ENCODE results near the gene DDO. TPM values are rescaled to one million over a fixed set of nuclear protein-coding genes. Genes with fewer than 3 reads are reported as not detected.

The DDO gene, protein sequence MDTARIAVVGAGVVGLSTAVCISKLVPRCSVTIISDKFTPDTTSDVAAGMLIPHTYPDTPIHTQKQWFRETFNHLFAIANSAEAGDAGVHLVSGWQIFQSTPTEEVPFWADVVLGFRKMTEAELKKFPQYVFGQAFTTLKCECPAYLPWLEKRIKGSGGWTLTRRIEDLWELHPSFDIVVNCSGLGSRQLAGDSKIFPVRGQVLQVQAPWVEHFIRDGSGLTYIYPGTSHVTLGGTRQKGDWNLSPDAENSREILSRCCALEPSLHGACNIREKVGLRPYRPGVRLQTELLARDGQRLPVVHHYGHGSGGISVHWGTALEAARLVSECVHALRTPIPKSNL
- polyA plus RNA-seq = not detected in 2 replicates
- not detected in 2 replicates for polyA minus RNA-seq

DNA sequence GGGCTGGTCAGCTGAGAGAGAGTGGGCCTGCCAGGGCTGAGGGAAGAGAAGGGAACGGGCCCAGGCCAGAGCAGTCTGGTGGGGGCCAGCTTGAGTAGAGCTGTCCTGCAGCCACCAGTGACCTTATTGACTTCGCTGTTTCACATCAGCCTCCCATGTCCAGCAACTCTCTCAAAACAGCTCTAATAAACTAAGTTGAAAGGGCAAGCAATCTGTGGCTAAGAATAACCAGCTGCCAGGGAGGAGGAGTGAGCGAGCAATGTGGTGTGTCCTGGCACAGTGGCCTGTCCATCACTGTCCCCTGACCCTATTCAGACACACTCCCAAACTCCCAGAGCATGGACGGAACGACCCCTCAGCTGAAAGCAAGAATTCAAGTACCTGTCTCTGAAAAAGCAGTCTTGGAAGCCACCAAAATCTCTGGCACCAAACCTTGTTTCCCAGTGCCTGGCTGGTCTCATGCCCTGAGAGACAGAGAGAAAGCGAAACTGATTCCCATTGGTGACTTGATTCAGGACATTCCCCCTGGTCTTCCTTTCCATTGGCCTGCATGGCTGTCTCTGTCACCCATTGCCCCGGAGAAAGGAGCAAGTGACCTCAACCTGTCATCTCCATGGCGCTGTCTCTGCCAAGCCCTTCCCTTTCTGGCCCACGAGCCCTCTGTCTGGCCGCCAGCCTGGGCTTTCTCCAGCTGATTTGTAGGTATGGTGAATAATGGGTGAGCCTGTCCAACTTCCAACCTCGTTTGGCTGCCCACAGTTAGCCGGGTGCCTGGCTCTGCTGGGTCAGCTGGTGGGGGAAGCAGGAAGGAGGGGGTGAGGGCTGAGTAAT lies at the start of gene DDO:
TSS of gene DDO (minus strand) at position 490 of the 831 bp plus-strand sequence. CDS start 2,113 bp downstream, outside the sequence.
- Histone ChIP-seq H3K4me2 (ENCODE audit: low read length) (no peak within 1 kb of the TSS), H3K27me3 (ENCODE audit: insufficient read depth, low read depth, low read length) (no peaks in the 10 kb centered on the region), H2AFZ (ENCODE audit: low read depth, low read length) (no peak within 1 kb of the TSS), H3K27ac (ENCODE audit: low read length) (no peak within 1 kb of the TSS), H3K9me2 (ENCODE audit: insufficient read depth, low read length) (no peaks in the 10 kb centered on the region), H3K36me3 (ENCODE audit: insufficient read depth, low read length) (no peaks in the 10 kb centered on the region), H3K9ac (ENCODE audit: low read length) (no peak within 1 kb of the TSS), H4K20me1 (ENCODE audit: insufficient read depth) (no peaks in the 10 kb centered on the region), H3K4me3 (ENCODE audit: low read length) (no peak within 1 kb of the TSS), H3K9me3 (ENCODE audit: low read length) (no peaks in the 10 kb centered on the region), H3K79me2 (replicated peaks; ENCODE audit: insufficient read depth, low read length) (no peaks in the 10 kb centered on the region), H3F3A (ENCODE audit: insufficient read depth, low read length, poor library complexity, severe bottlenecking) (no peaks in the 10 kb centered on the region)
- TF ChIP-seq RAD21 (conservative IDR thresholded peaks at IDR 0.05) = no peak
- TF ChIP-seq EP300 (conservative IDR thresholded peaks at IDR 0.05; ENCODE audit: poor library complexity, severe bottlenecking) = no peak
- TF ChIP-seq, protein P1, sequence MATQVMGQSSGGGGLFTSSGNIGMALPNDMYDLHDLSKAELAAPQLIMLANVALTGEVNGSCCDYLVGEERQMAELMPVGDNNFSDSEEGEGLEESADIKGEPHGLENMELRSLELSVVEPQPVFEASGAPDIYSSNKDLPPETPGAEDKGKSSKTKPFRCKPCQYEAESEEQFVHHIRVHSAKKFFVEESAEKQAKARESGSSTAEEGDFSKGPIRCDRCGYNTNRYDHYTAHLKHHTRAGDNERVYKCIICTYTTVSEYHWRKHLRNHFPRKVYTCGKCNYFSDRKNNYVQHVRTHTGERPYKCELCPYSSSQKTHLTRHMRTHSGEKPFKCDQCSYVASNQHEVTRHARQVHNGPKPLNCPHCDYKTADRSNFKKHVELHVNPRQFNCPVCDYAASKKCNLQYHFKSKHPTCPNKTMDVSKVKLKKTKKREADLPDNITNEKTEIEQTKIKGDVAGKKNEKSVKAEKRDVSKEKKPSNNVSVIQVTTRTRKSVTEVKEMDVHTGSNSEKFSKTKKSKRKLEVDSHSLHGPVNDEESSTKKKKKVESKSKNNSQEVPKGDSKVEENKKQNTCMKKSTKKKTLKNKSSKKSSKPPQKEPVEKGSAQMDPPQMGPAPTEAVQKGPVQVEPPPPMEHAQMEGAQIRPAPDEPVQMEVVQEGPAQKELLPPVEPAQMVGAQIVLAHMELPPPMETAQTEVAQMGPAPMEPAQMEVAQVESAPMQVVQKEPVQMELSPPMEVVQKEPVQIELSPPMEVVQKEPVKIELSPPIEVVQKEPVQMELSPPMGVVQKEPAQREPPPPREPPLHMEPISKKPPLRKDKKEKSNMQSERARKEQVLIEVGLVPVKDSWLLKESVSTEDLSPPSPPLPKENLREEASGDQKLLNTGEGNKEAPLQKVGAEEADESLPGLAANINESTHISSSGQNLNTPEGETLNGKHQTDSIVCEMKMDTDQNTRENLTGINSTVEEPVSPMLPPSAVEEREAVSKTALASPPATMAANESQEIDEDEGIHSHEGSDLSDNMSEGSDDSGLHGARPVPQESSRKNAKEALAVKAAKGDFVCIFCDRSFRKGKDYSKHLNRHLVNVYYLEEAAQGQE (IDR thresholded peaks at IDR 0.05; ENCODE audit: borderline replicate concordance) = no peak
- TF ChIP-seq EZH2 (IDR thresholded peaks at IDR 0.05; ENCODE audit: borderline replicate concordance, insufficient read depth, low read length, poor library complexity, severe bottlenecking) = no peak
- TF ChIP-seq TAF1 (IDR thresholded peaks at IDR 0.05; ENCODE audit: low read depth) = no peak
- TF ChIP-seq POLR2AphosphoS5 (IDR thresholded peaks at IDR 0.05) = no peak
- TF ChIP-seq MXI1 (conservative IDR thresholded peaks at IDR 0.05; ENCODE audit: poor library complexity, severe bottlenecking) = no peak
- TF ChIP-seq, protein P2, sequence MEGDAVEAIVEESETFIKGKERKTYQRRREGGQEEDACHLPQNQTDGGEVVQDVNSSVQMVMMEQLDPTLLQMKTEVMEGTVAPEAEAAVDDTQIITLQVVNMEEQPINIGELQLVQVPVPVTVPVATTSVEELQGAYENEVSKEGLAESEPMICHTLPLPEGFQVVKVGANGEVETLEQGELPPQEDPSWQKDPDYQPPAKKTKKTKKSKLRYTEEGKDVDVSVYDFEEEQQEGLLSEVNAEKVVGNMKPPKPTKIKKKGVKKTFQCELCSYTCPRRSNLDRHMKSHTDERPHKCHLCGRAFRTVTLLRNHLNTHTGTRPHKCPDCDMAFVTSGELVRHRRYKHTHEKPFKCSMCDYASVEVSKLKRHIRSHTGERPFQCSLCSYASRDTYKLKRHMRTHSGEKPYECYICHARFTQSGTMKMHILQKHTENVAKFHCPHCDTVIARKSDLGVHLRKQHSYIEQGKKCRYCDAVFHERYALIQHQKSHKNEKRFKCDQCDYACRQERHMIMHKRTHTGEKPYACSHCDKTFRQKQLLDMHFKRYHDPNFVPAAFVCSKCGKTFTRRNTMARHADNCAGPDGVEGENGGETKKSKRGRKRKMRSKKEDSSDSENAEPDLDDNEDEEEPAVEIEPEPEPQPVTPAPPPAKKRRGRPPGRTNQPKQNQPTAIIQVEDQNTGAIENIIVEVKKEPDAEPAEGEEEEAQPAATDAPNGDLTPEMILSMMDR (IDR thresholded peaks at IDR 0.05; ENCODE audit: poor library complexity, severe bottlenecking) = no peak
- no peak for TF ChIP-seq SMC3 (conservative IDR thresholded peaks at IDR 0.05; ENCODE audit: poor library complexity)

DNA sequence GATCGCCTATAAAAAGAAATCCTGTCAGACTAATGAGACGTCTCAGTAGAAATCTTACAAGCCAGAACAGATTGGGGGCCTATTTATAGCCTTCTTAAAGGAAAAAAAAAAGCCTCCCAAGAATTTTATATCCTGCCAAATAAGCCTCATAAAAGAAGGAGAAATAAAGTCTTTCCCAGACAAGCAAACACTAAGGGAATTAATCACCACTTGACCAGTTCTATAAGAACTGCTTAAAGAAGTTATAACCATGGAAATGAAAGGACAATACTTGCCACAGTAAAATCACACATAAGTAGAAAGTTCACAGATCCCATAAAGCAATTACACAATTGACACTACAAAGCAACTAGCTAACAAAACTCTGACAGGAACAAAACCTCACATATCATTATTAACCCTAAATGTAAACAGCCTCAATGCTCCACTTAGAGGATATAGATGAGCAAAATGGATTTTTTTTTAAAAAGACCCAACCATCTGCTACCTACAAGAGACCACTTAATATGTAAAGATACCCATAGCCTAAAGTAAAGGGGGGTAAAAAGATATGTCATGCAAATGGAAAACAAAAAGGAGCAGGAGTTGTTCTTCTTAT lies 47.6 kb upstream of the DDO start:
- no peak overlapping the region for H2AFZ ChIP-seq (ENCODE audit: low read depth, low read length)
- TF ChIP-seq, protein P2 (IDR thresholded peaks at IDR 0.05; ENCODE audit: poor library complexity, severe bottlenecking) = no peak
- TF ChIP-seq, protein P1 (IDR thresholded peaks at IDR 0.05; ENCODE audit: borderline replicate concordance) = no peak
- H3K27ac ChIP-seq (ENCODE audit: low read length) = no peak overlapping the region
- H3K9ac ChIP-seq (ENCODE audit: low read length) = no peak overlapping the region
- H4K20me1 ChIP-seq (ENCODE audit: insufficient read depth) = no peaks in the 10 kb centered on the region
- H3K4me2 ChIP-seq (ENCODE audit: low read length) = no peak overlapping the region
- no peak overlapping the region for H3K4me3 ChIP-seq (ENCODE audit: low read length)
- H3K79me2 ChIP-seq (replicated peaks; ENCODE audit: insufficient read depth, low read length) = no peaks in the 10 kb centered on the region
- no peaks in the 10 kb centered on the region for H3K36me3 ChIP-seq (ENCODE audit: insufficient read depth, low read length)
- no peaks in the 10 kb centered on the region for H3K9me2 ChIP-seq (ENCODE audit: insufficient read depth, low read length)
- H3F3A ChIP-seq (ENCODE audit: insufficient read depth, low read length, poor library complexity, severe bottlenecking) = no peaks in the 10 kb centered on the region
- H3K9me3 ChIP-seq (ENCODE audit: low read length) = peaks cover 6% of the 10 kb centered on the region
- no peaks in the 10 kb centered on the region for H3K27me3 ChIP-seq (ENCODE audit: insufficient read depth, low read depth, low read length)

Measured in neural cell (in vitro differentiated cells).